ENCODE data around the gene ZBED4. TPM values are rescaled to one million over a fixed set of nuclear protein-coding genes. Genes with fewer than 3 reads are reported as not detected.
"Not testable (repeated sequence)": the region's sequence is repeated elsewhere in the genome, so short reads cannot be mapped to it uniquely, and the experiment has no call there.

The ZBED4 gene
- total RNA-seq, 4 donors from 2014 or later: 10.0 to 21.6 (median 11.4) TPM

GRCh38 chr22:49812838-49813237 lies 40.8 kb upstream of the ZBED4 start:
- DNase-seq (ENCODE audit: low spot score) (no peak), ATAC-seq (ENCODE audit: low FRiP score) (peak; percentile 31)

GRCh38 chr22:49814164-49814686 lies 39.4 kb upstream of the ZBED4 start:
- ATAC-seq (ENCODE audit: low FRiP score): peak; percentile 27
- no peak for DNase-seq (ENCODE audit: low spot score)
- no peak for TF ChIP-seq CTCF (IDR thresholded peaks at IDR 0.05)

More at GRCh38 chr22:49812838-49813237, 40.8 kb upstream of the ZBED4 start:
- no peak for TF ChIP-seq CTCF (IDR thresholded peaks at IDR 0.05)

GRCh38 chr22:49814856-49815255 lies 38.8 kb upstream of the ZBED4 start:
- ATAC-seq (ENCODE audit: low FRiP score): no peak
- no peak for TF ChIP-seq CTCF (IDR thresholded peaks at IDR 0.05)
- no peak for DNase-seq (ENCODE audit: low spot score)

GRCh38 chr22:49815641-49816091 lies 38.0 kb upstream of the ZBED4 start:
- DNase-seq (ENCODE audit: low spot score): no peak
- no peak for TF ChIP-seq CTCF (IDR thresholded peaks at IDR 0.05)
- ATAC-seq (ENCODE audit: low FRiP score): no peak

- DNase-seq (ENCODE audit: low spot score) (no peak), ATAC-seq (ENCODE audit: low FRiP score) (no peak)
- no peak for TF ChIP-seq CTCF (IDR thresholded peaks at IDR 0.05)
Observed at GRCh38 chr22:49817359-49817758, 36.3 kb upstream of the ZBED4 start.

GRCh38 chr22:49820984-49821383 lies 32.7 kb upstream of the ZBED4 start:
- DNase-seq (ENCODE audit: low spot score) (no peak), ATAC-seq (ENCODE audit: low FRiP score) (no peak)
- TF ChIP-seq CTCF (IDR thresholded peaks at IDR 0.05): no peak

GRCh38 chr22:49821741-49822140 lies 31.9 kb upstream of the ZBED4 start:
- ATAC-seq (ENCODE audit: low FRiP score); DNase-seq (ENCODE audit: low spot score): not testable (repeated sequence)
